Panc1 (cell line): ENCODE data around the gene CAMK1G. TPM values are rescaled to one million over a fixed set of nuclear protein-coding genes. Genes with fewer than 3 reads are reported as not detected.

Experiments used
- ATAC-seq: fragments of 200-7000 bp; cut with Tn5 transposase; 2 replicates; pipeline ENCODE4 v1.9.1; 2020; ENCODE audit warnings: mild to moderate bottlenecking, moderate library complexity
- BruUV-seq: library from RNA; stranded (reverse); fragments of 400-500 nt; replicated peaks from 2 replicates; lab custom pipeline; 2021; lab: Mats Ljungman, UMichigan
- CTCF ChIA-PET: fragments of 300-600 bp; sonication (Branson Sonifier 250); formaldehyde crosslinking; loops from one replicate; lab custom pipeline; 2022; ENCODE audit warnings: antibody characterized with exemption; lab: Charles Lee
- POLR2A ChIA-PET: fragments of 300-600 bp; sonication (Branson Sonifier 250); formaldehyde crosslinking; loops from one replicate; lab custom pipeline; 2022; ENCODE audit warnings: antibody characterized with exemption; lab: Charles Lee
- DNase-seq: peaks from one replicate; pipeline ENCODE4 v3.0.0-alpha.2; 2010; ENCODE audit warnings: low read depth, low spot score
- H3K27ac ChIP-seq: 2 replicates; pipeline ENCODE4 v1.5.1; 2011; ENCODE audit warnings: mild to moderate bottlenecking, low read length, inconsistent platforms
- H3K27me3 ChIP-seq: fragments of 200-500 bp; sonication (Bioruptor generic); 2 replicates; pipeline ENCODE4 v1.6.0; 2014; ENCODE audit warnings: low read length, inconsistent platforms; ENCODE audit not compliant: control insufficient read depth, insufficient read depth
- H3K36me3 ChIP-seq: fragments of 200-500 bp; sonication (Bioruptor generic); 2 replicates; pipeline ENCODE4 v1.5.1; 2014; ENCODE audit warnings: inconsistent platforms, mild to moderate bottlenecking, low read length, moderate library complexity; ENCODE audit not compliant: control insufficient read depth, insufficient read depth
- H3K4me1 ChIP-seq: 2 replicates; pipeline ENCODE4 v1.5.1; 2011; ENCODE audit warnings: inconsistent platforms, mild to moderate bottlenecking, low read length, moderate library complexity; ENCODE audit not compliant: control insufficient read depth, insufficient read depth
- H3K4me3 ChIP-seq, 2 experiments: 2 replicates each; pipeline ENCODE4 v1.5.1; 2011 to 2012; ENCODE audit warnings: low read depth in 2 of 2, low read length in 2 of 2, mild to moderate bottlenecking in 2 of 2, inconsistent platforms in 1 of 2, moderate library complexity in 1 of 2
- H3K9me3 ChIP-seq: fragments of 200-500 bp; sonication (Bioruptor generic); 2 replicates; pipeline ENCODE4 v1.5.1; 2014; ENCODE audit warnings: low read depth, mild to moderate bottlenecking, inconsistent platforms, low read length, moderate library complexity; ENCODE audit not compliant: control insufficient read depth, insufficient read depth
- CTCF ChIP-seq: fragments of 450-650 bp; IDR thresholded peaks from 2 replicates; pipeline ENCODE4 v1.5.1; 2017; ENCODE audit warnings: mild to moderate bottlenecking
- POLR2AphosphoS5 ChIP-seq: IDR thresholded peaks from 2 replicates; pipeline ENCODE4 v1.6.1; 2012; ENCODE audit warnings: mild to moderate bottlenecking, low read depth, low read length, moderate library complexity
- REST ChIP-seq, 2 experiments: IDR thresholded peaks; 2 replicates each; pipeline ENCODE4 v1.6.1; 2011 to 2012; ENCODE audit warnings: low read depth in 2 of 2, control low read depth in 1 of 2, low read length in 1 of 2, mild to moderate bottlenecking in 1 of 2, moderate library complexity in 1 of 2; ENCODE audit not compliant: insufficient read depth in 1 of 2
- SIN3A ChIP-seq: IDR thresholded peaks from 2 replicates; pipeline ENCODE4 v1.6.1; 2012; ENCODE audit warnings: low read depth, mild to moderate bottlenecking, low read length, moderate library complexity, borderline replicate concordance; ENCODE audit not compliant: insufficient read depth
- TCF7L2 ChIP-seq: IDR thresholded peaks from 2 replicates; pipeline ENCODE4 v1.6.1; 2011; ENCODE audit warnings: mild to moderate bottlenecking, low read depth, low read length, inconsistent platforms
- in situ Hi-C: cut with HindIII; loops from 2 replicates; pipeline ENCODE4 v1.10.0; 2016; ENCODE audit warnings: low sequenced_read_pairs, low pct_unique_long_range_greater_than_20kb
- intact Hi-C: fragments of 100-400 bp; cut with micrococcal nuclease; formaldehyde crosslinking; loops from one replicate; pipeline ENCODE4 v1.10.0; 2022; ENCODE audit not compliant: unreplicated experiment
- total RNA-seq: library from RNA; stranded (reverse); gene quantifications from one replicate; pipeline ENCODE4 v1.2.1, GENCODE V29; 2021; ENCODE audit not compliant: unreplicated experiment

Gene CAMK1G
- total RNA-seq, 1 experiment from 2014 or later, result not detected

- ATAC-seq (peak; percentile 59; the same call in 1 of the 2 replicates), DNase-seq (no peak)
- Histone ChIP-seq H3K4me1 (peaks cover 3% of the 10 kb centered on the region; the same call in 1 of the 2 replicates), H3K36me3 (no peaks in the 10 kb centered on the region), H3K9me3 (no peaks in the 10 kb centered on the region), H3K4me3 (peak overlapping the region in 1 of 2 experiments; percentile 4; a peak in 1 of 4 replicates), H3K27ac (no peak overlapping the region), H3K27me3 (peaks cover 10% of the 10 kb centered on the region; the same call in 1 of the 2 replicates)
- intact Hi-C loops (no loop called here), in situ Hi-C loops (no loop called here)
- ChIA-PET CTCF (no interaction called here), POLR2A (no interaction called here)
- BruUV-seq, result no TSS peak
- TF ChIP-seq CTCF, result no peak
- no peak for TF ChIP-seq SIN3A
- TF ChIP-seq TCF7L2, result no peak
- TF ChIP-seq POLR2AphosphoS5, result no peak
- no peak for TF ChIP-seq REST (IDR thresholded peaks at IDR 0.05; ENCODE audit: insufficient read depth in 1 of 2, low read depth in 2 of 2, low read length in 1 of 2)
Observed at GRCh38 chr1:209585672-209586071, 2.2 kb downstream of the CAMK1G start.

GRCh38 chr1:209586221-209586740 lies 2.8 kb downstream of the CAMK1G start:
- Histone ChIP-seq H3K9me3 (no peaks in the 10 kb centered on the region), H3K27me3 (peaks cover 10% of the 10 kb centered on the region; the same call in 1 of the 2 replicates), H3K4me1 (peaks cover 3% of the 10 kb centered on the region; the same call in 1 of the 2 replicates), H3K36me3 (no peaks in the 10 kb centered on the region), H3K27ac (no peak overlapping the region), H3K4me3 (no peak overlapping the region)
- in situ Hi-C loops, result no loop called here
- CTCF ChIA-PET, result no interaction called here
- TF ChIP-seq REST (IDR thresholded peaks at IDR 0.05; ENCODE audit: insufficient read depth in 1 of 2, low read depth in 2 of 2, low read length in 1 of 2) (no peak), SIN3A (no peak), TCF7L2 (no peak), POLR2AphosphoS5 (no peak), CTCF (no peak)
- ATAC-seq (no peak), DNase-seq (no peak)
- intact Hi-C loops, result no loop called here
- BruUV-seq, result no TSS peak
- POLR2A ChIA-PET, result no interaction called here
